Fibroblast of pulmonary artery (primary cell): ENCODE measurements around the gene SPTLC3.
A peak's percentile ranks its signal among the peaks of the same experiment; 100 is the strongest.
"Not testable (repeated sequence)": the region's sequence is repeated elsewhere in the genome, so short reads cannot be mapped to it uniquely, and the experiment has no call there.

Experiments
- DNase-seq: peaks from one replicate; pipeline ENCODE4 v3.0.0-alpha.2; 2010; ENCODE audit warnings: low read depth
- H3K4me3 ChIP-seq: replicated peaks from 2 replicates; pipeline ENCODE4 v1.5.1; 2011; ENCODE audit warnings: low read depth, mild to moderate bottlenecking, control low read depth, low read length, moderate library complexity
- TF ChIP-seq, protein P1 (sequence below): IDR thresholded peaks from 2 replicates; pipeline ENCODE4 v1.5.1; 2011; ENCODE audit warnings: mild to moderate bottlenecking, control low read depth, low read length, inconsistent platforms; ENCODE audit errors: missing control alignments

SPTLC3 gene

DNA sequence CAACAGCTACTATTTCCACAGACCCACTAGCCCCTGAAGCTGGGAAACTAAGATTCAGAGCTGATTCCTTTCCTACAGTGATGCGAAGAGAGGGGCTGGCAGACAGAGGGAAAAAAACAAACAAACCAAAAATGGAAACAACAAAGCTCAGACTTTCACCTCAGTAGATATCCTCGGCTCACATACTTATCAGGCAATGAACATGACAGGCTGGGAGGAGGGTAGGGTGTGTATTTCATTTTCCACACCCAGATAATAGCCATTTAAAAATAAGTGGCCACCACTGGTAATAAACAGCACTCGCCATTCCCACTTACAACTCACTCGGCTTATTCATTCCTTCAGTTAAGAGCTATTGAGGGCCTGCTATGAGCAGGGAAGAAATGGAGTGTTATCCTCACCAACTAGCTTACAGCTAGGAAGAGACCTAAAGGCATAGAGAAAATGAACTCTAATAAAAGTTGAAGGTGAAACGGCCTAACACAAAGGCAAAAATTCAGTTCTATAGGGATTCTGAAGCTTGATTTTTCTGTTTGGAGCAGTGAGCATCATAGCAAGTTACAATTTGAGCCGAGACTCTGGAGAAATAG is 32.0 kb upstream of the SPTLC3 start:
- no peak overlapping the region for H3K4me3 ChIP-seq
- TF ChIP-seq, protein P1, sequence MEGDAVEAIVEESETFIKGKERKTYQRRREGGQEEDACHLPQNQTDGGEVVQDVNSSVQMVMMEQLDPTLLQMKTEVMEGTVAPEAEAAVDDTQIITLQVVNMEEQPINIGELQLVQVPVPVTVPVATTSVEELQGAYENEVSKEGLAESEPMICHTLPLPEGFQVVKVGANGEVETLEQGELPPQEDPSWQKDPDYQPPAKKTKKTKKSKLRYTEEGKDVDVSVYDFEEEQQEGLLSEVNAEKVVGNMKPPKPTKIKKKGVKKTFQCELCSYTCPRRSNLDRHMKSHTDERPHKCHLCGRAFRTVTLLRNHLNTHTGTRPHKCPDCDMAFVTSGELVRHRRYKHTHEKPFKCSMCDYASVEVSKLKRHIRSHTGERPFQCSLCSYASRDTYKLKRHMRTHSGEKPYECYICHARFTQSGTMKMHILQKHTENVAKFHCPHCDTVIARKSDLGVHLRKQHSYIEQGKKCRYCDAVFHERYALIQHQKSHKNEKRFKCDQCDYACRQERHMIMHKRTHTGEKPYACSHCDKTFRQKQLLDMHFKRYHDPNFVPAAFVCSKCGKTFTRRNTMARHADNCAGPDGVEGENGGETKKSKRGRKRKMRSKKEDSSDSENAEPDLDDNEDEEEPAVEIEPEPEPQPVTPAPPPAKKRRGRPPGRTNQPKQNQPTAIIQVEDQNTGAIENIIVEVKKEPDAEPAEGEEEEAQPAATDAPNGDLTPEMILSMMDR, result no peak
- DNase-seq, result no peak

DNA sequence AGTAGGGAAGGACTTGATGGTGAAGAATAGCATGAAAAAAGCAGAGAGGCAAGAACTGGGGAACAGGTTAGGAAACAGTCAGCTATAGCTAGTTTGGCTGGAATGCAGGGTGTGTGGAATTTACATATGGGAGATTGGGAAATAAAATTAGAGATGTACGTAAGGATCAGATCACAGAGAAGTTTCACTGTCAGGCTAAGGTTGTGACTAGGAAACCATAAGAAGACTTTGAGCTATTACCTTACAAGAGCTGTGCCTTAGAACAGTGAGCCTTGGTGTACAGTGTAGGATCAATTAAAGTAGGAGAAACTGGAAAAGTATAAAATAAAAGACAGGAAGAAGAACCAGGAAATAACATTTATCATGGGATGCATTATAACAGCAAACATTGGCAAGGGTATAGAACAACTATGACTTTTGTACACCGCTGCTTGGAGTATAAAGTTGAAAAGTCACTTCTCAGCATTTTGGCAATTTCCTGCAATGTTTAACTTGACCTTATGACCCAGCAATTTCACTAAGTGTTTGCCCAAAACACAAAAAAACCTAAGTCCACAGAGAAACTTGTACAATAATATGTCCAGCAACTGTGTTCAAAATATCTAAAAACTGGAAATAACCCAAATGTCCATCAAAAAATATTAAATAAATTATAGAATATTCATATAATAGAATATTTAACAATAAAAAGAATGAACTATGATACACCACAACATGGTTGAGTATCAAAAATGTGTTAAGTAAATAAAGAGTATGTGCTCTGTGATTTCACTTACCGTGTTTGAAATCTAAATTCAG is 31.2 kb upstream of the SPTLC3 start:
- DNase-seq, result no peak
- TF ChIP-seq, protein P1, result no peak
- no peak overlapping the region for H3K4me3 ChIP-seq

DNA sequence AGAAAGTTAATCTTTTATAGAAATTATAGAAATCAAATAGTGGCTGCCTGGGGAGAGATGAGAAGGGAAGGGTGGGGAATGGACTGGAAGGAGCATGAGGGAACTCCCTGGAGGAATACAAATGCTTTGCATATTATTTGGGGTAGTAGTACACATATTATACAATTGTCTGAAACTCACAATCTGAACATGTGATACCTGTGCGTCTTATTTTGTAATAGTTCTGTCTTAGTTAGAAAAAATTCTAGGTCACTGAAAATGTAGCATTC is 30.7 kb upstream of the SPTLC3 start:
- TF ChIP-seq, protein P1, result no peak
- no peak overlapping the region for H3K4me3 ChIP-seq
- no peak for DNase-seq

DNA sequence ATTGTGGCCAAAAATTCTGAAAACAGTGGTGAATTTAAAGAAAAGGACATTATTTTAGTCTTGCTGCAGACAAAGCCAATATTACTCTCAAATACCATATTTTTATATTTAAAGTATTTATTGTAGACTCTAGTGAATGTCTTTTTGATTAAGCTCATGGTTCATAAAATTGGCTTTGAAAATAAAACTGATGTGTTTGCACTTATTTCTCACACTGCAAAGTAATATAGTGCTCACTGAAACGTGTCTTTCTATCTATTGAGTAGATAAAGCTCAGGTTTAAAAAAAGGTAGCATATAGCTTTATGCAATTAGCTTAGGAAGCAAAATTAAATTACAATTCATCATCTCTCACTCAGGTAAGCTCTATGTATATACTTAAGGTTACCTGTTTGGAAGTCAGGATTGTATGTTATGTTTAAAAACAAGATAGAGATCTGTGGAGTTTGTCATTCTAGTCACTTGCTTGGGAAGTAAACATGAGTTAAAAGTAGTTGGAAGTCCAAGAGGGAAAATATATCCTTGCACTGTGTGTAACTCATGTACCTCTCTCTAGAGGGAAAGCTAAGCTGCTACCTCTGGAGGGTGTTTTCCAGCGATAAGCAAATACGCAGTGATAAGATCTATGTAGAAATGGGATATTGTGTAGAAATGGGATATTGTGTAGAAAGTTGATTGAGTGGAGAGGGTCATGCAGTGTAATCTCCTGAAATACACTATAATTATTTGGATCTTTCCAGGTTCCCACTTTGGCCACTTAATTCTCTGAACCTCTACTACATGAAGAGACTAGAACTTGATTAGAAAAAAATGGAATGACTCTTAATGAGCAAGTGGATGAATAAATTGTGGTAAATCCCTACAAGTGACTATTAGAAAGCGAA is 29.9 kb upstream of the SPTLC3 start:
- DNase-seq, result no peak
- TF ChIP-seq, protein P1, result no peak
- H3K4me3 ChIP-seq, result no peak overlapping the region

DNA sequence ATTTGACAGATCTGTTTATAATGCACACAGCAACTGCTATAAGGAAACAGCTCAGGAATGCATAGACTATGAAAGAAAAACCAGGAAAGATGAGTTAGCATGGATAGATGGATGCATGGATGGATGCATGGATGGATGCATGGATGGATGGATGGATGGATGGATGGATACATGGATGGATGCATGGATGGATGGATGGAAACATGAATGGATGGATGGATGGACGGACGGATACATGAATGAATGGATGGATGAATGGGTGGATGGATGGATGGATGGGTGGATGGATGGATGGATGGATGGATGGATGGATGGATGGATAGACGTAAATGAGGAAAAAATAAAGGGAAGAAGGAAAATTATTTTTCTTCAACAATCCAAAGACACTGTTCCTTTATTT is 29.1 kb upstream of the SPTLC3 start:
- DNase-seq, H3K4me3 ChIP-seq: not testable (repeated sequence)

DNA sequence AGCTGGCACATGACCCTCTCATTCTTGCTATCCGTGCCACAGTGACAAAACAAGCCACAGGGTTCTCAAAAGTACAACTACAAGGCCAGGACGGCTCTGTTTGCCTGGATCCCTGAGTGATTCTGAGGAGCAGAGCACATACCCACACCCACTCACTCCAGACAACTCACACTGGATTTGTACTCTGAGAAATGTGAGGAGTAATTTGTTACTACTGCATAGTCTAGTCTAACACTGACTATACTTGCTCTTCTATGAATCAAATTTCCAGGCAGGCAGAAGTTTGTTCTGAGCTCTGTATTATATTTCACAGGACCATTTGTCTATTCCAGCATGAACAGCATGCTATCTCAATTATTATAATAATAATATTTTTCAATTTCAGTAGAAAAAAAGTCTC is 26.7 kb upstream of the SPTLC3 start:
- no peak overlapping the region for H3K4me3 ChIP-seq
- TF ChIP-seq, protein P1, result no peak
- no peak for DNase-seq

DNA sequence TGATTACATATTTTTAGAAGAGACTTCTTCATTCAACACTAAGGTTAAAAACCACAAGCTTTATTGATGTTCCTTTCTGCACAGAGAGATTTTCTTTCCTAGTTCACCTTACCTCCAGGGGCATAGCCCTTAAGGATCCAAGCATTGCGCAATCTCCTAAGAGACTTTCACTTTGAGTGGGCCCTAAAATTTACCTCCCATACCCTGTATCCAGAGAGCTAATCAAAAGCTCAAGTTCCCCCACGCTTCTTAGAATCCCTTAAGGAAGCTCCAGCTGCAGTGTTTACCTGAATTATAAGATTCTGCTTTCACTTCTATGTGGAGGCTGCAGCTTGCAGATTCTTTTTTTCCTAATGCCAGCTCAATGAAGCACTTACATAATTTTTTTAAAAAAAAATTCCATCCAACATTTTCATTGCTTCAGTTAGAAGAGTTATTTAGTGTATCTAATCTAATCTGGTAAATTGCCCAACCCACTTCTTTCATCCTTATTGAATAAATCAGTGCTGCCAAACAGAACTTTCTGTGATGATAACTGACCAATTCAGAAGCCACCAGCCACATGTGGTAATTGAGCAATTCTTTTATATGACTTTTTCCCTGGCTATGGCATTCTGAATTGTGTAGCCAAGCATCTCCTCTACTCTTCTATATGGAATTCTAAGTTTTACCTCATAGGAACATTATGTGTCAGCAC is 24.6 kb upstream of the SPTLC3 start:
- H3K4me3 ChIP-seq, result no peak overlapping the region
- TF ChIP-seq, protein P1, result no peak
- peak; percentile 8 for DNase-seq
